GM19351 (cell line): ENCODE measurements around the gene CARM1.
"Not testable (repeated sequence)": the region's sequence is repeated elsewhere in the genome, so short reads cannot be mapped to it uniquely, and the experiment has no call there.

Experiments
- ATAC-seq: cut with Tn5 transposase; IDR thresholded peaks from one replicate; pipeline ENCODE4 v1.9.1; 2021; ENCODE audit warnings: mild to moderate bottlenecking, moderate library complexity; ENCODE audit not compliant: unreplicated experiment

Gene CARM1

DNA sequence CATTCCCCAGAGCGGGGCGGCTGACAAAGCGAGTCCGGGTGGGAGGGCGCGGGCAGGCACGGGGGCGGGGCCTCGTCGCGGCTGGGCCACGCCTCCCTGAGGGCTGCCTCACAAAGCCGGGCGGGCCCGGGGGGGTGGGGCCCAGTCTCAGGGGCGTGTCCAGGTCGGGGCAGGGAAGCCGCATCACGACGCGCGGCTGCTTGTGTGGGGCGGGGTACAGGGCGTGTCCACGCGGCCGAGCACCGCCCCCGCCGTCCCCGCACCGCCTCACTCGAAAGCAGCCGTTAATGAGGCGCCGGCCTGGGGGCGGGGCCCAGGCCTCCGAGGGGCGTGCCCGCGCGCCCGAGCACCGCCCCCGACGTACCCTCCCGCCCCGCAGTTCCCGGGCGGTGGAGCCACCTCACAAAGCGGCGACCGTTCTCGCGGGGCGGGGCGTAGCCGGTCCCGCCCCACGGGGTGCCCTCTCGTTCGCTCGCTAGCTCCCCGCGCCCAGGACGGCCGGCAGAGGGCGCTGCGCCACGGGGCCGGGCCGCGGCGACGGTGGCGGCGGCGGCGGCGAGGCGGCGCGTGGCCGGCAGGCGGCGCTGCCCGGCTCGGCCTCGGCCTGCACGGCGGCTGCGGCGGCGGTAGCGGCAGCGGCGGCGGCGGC is at the start of gene CARM1:
TSS of gene CARM1 (plus strand) at position 599 of the 649 bp plus-strand sequence. CDS start 150 bp downstream, outside the sequence.
- ATAC-seq, result peak; percentile 62

DNA sequence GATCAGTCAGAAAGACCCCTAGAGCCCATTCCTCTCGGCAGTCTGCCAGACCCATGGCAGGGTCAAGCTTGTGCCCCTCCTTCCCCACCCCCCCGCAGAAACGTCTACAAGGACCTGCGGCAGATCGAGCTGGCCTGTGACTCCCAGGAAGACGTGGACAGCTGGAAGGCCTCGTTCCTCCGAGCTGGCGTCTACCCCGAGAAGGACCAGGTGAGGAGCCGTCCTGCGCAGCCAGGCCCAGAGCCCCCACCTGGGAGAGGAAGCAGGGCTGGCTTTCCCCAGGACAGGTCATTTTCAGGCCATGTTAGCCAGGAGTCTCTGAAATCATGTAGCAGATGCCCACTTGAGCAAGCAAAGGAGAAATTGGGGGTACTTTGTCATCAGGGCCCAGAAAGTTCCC is 47.7 kb upstream of the CARM1 start:
- no peak for ATAC-seq

- ATAC-seq, result no peak
These were observed 45.1 kb upstream of the CARM1 start for GRCh38 chr19:10826231-10826630.

GRCh38 chr19:10826846-10827245 is 44.5 kb upstream of the CARM1 start:
- ATAC-seq, result no peak

DNA sequence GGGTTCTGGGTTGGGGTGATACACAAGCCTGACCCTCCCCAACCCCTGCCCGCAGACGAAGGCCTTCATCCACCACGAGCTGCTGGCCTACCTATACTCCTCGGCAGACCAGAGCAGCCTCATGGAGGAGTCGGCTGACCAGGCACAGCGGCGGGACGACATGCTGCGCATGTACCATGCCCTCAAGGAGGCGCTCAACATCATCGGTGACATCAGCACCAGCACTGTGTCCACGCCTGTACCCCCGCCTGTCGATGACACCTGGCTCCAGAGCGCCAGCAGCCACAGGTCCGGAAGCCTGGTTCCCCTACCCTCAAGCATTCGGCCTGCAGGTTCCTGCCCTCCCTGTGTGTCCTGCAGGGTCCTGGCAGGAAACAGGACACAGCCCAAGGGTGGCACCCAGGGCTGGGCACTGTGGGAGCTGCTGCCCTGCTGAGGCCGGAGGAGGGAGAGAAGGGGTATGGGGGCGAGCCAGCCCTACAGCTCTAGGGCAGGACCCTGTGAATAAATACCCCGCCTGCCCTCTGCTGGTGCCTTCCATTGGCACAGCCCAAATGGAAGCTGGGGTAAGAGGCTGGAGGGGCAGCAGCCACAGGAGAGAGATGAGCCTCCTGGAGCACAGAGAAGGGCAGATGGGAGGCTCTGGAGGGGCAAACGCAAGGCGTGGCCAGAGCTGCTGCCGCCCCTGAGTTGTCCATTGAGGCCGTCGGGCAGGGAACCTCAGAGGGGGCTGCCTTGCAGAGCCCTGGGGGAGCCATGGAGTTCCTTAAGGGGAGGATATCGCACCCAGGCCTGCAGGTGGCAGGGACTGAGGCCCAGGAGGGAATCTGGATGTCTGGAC is 42.2 kb upstream of the CARM1 start:
- no peak for ATAC-seq

DNA sequence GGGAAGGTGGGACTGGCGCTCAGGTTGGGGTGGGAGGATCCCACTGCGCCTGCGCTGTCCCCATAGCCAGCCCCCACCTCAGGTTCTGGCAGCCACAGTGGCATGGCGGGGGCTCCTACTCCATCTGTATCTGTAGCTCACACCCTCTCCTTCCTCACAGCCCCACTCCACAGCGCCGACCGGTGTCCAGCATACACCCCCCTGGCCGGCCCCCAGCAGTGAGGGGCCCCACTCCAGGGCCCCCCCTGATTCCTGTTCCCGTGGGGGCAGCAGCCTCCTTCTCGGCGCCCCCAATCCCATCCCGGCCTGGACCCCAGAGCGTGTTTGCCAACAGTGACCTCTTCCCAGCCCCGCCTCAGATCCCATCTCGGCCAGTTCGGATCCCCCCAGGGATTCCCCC is 41.4 kb upstream of the CARM1 start:
- ATAC-seq, result no peak

DNA sequence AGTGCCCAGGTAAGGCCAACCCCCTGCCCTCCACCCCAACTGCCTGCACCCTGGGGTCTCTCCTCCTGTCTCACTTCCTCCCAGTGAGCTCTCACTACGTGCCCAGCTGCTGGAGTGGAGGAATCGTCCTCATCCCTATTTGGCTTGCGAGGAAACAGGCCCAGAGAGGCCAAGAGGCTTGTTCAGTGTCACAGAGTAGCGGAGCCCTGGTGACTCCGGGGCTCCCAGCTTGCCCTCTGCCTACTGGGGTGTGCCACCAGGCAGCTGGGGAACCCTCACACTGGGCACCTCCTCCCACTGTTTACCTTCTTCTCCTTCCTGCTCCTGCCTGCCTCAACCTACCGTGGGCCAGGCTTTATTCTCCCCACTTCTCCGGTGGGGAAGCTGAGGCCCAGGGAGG is 41.0 kb upstream of the CARM1 start:
- no peak for ATAC-seq

- ATAC-seq, result no peak
These were observed 40.2 kb upstream of the CARM1 start for GRCh38 chr19:10830931-10831779.

- ATAC-seq, result no peak
These were observed 39.1 kb upstream of the CARM1 start for GRCh38 chr19:10831987-10832938.

DNA sequence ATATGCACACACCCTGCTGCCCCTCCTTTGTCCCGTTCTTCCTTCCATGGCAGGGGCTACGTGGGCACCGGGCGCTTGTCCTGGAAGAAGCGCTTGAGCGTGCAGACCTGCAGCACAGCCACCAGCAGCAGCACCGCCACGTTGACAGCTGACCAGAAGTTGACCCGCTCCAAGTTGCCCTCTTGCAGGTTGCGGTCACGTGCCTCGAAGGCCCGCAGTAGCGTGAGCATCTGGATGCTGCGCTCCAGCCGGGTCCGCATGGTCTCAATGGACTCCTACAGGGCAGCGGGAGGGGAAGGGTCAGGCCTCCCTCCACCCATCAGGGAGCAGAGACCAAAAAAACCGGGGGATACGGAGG is 38.4 kb upstream of the CARM1 start:
- ATAC-seq, result no peak

GRCh38 chr19:10835089-10835753 is 36.1 kb upstream of the CARM1 start:
- no peak for ATAC-seq

GRCh38 chr19:10835754-10836478 is 35.4 kb upstream of the CARM1 start, which contains the start of gene TMED1:
Gene TMED1 (minus strand): TSS chr19:10836212. CDS start chr19:10836191, 21 bp downstream.
- ATAC-seq, result peak; percentile 74

DNA sequence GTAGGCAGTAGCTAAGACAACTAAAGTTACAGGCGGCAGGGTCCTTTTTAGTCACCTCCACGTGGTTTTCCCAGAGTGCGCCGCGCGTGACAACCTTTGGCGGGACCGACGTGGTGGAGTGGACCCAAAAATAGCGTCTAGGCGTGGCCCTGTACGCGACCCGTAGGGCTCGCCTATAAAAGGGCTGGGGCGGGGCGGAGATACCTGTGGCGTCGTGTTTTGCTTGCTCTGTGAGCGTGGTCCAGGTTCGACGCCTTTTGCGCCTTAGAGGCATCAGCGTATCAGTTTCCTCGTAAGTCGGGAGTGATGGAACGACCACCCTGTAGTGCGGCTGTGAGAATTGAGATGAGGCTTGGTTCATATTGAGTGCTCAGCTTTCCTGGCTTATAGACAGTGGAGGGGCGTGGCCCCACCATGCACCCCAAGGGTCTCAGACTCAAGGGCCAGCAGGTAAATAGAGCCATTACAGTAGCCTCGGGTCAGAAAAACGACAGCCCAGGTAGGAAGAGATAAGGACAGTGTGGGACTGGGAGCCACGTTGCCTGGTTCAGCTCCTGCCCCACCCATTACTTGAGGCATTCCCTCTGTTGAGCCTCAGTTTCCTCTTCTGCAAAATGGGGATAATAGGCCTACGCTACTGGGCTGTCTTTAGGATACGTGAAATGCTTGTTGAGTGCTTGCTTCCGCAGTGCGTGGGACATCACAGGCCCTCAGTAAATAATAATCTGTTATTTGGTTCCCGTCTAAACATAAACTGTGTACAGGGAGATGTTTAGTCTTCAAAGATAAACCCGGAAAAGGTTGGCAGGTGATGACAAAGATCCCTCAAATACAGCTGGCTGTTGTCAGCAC is 34.6 kb upstream of the CARM1 start:
- ATAC-seq, result peak; percentile 23

DNA sequence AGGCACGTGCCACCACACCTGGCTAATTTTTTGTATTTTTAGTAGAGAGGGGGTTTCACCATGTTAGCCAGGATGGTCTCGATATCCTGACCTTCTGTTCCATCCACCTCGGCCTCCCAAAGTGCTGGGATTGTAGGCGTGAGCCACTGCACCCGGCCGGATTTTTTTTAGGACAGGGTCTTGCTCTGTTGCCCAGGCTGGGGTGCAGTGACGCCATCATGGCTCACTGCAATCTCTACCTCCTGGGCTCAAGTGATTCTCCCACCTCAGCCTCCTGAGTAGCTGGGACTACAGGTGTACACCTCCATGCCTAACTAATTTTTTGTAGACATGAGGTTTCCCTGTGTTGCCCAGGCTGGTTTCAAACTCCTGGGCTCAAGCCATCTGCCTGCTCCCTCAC is 33.7 kb upstream of the CARM1 start:
- ATAC-seq, result not testable (repeated sequence)

DNA sequence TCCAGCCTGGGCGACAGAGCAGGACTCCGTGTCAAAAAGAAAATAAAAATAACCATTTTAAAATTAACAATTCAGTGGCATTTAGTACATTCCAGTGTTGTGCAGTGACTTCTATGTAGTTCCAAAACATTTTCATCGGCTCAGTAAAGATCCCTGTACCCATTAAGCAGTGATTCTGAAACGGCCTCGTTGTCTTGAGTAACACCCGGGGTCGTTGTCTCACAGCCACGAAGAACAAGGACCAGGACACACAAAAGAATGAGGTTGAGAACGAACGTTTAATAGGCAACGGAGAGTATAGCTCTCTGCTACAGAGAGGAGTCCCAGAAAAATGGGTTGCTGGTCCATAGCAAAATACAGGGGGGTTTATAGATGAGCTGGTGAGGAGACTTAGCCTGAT is 33.0 kb upstream of the CARM1 start:
- ATAC-seq, result no peak

DNA sequence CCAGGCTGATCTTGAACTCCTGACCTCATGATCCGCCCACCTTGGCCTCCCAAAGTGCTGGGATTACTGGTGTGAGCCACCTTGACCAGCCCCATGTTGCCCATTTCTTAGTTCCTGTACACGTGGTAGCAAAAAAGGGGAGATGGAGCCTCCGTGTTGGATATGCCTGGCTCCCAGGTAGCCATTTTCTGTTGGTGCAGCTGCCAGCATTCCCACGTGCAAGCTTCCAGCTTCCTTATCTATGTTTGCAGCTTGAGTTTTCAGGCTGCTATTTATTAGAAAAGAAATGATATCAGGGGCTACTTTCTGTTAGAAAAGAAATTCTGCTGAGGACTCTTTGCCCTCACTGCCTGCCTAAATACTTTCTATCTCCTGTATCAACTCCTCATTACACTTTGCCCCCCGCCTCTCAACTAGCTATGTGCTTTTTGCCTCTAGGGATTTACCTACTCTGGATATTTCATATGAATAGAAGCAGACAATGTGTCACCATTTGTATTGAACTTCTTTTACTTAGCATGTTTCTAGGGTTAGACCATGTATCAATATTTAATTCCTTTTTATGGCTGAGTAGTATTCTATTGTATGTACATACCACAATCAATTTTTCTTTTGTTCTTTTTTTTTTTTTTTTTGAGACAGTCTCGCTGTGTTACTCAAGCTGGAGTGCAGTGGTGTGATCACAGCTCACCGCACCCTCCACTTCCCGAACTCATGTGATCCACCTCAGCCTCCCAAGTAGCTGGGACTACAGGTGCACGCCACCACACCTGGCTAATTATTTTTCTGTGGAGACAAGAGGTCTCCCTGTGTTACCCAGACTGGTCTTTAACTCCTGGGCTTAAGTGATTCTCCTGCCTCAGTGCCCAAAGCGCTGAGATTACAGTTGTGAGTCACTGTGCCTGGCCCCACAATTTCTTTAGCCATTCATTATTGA is 32.0 kb upstream of the CARM1 start:
- no peak for ATAC-seq

GRCh38 chr19:10842788-10843187 is 28.6 kb upstream of the CARM1 start:
- no peak for ATAC-seq
